GM23338 (cell line): Measurements from ENCODE around the gene EVI5. TPM values are rescaled to one million over a fixed set of nuclear protein-coding genes. Genes with fewer than 3 reads are reported as not detected.

ENCODE experiments used
- ATAC-seq: fragments of 200-7000 bp; cut with Tn5 transposase; 3 replicates; pipeline ENCODE4 v1.9.1; 2020
- DNase-seq: peaks from one replicate; pipeline ENCODE4 v3.0.0-alpha.2; 2015; ENCODE audit warnings: low spot score
- H2AFZ ChIP-seq: fragments of 200-600 bp; sonication (generic); 2 replicates; pipeline ENCODE4 v1.8.0; 2016; ENCODE audit warnings: antibody characterized with exemption, mild to moderate bottlenecking, moderate library complexity
- H3F3A ChIP-seq: fragments of 200-600 bp; sonication (generic); replicated peaks from 2 replicates; pipeline ENCODE4 v1.8.0; 2017; ENCODE audit warnings: antibody characterized with exemption, mixed run types, low read depth
- H3K27ac ChIP-seq: fragments of 200-600 bp; sonication (generic); 2 replicates; pipeline ENCODE4 v1.6.1; 2016; ENCODE audit warnings: low read depth
- H3K27me3 ChIP-seq: fragments of 200-600 bp; sonication (generic); 2 replicates; pipeline ENCODE4 v1.8.0; 2016; ENCODE audit warnings: mild to moderate bottlenecking, mixed run types, moderate library complexity; ENCODE audit not compliant: insufficient read depth
- H3K36me3 ChIP-seq: fragments of 200-600 bp; sonication (generic); 2 replicates; pipeline ENCODE4 v1.8.0; 2016; ENCODE audit warnings: mild to moderate bottlenecking; ENCODE audit not compliant: insufficient read depth
- H3K4me1 ChIP-seq: fragments of 200-600 bp; sonication (generic); 2 replicates; pipeline ENCODE4 v1.8.0; 2016; ENCODE audit warnings: mild to moderate bottlenecking, moderate library complexity; ENCODE audit not compliant: insufficient read depth
- H3K4me2 ChIP-seq: fragments of 200-600 bp; sonication (generic); 2 replicates; pipeline ENCODE4 v1.7.1; 2017; ENCODE audit warnings: mixed run types
- H3K4me3 ChIP-seq: fragments of 200-600 bp; sonication (generic); 2 replicates; pipeline ENCODE4 v1.6.1; 2016; ENCODE audit warnings: mixed run types
- H3K79me2 ChIP-seq: fragments of 200-600 bp; sonication (generic); replicated peaks from 2 replicates; pipeline ENCODE4 v1.8.0; 2017; ENCODE audit warnings: mild to moderate bottlenecking; ENCODE audit not compliant: insufficient read depth
- H3K9me2 ChIP-seq: fragments of 200-600 bp; sonication (generic); 2 replicates; pipeline ENCODE4 v1.8.0; 2017; ENCODE audit not compliant: insufficient read depth
- H4K20me1 ChIP-seq: fragments of 200-600 bp; sonication (generic); replicated peaks from 2 replicates; pipeline ENCODE4 v1.8.0; 2017; ENCODE audit warnings: mild to moderate bottlenecking; ENCODE audit not compliant: insufficient read depth
- H3K27ac Mint-ChIP-seq: 2 replicates; pipeline ENCODE4 v1.8.0; 2020; ENCODE audit warnings: inconsistent platforms, mild to moderate bottlenecking, moderate library complexity, mixed read lengths
- H3K27me3 Mint-ChIP-seq: 3 replicates; pipeline ENCODE4 v1.8.0; 2022; ENCODE audit warnings: low read depth, mild to moderate bottlenecking, moderate library complexity, mixed read lengths, inconsistent platforms; ENCODE audit not compliant: insufficient read depth, poor library complexity
- H3K36me3 Mint-ChIP-seq: 3 replicates; pipeline ENCODE4 v1.8.0; 2021; ENCODE audit warnings: low read depth, mild to moderate bottlenecking, inconsistent platforms, moderate library complexity, mixed read lengths
- H3K4me1 Mint-ChIP-seq: 3 replicates; pipeline ENCODE4 v1.8.0; 2020; ENCODE audit warnings: mild to moderate bottlenecking, inconsistent platforms, mixed read lengths
- H3K4me3 Mint-ChIP-seq: 3 replicates; pipeline ENCODE4 v1.8.0; 2021; ENCODE audit warnings: moderate library complexity, mild to moderate bottlenecking, inconsistent platforms, mixed read lengths
- H3K9me3 Mint-ChIP-seq: 3 replicates; pipeline ENCODE4 v1.8.0; 2020; ENCODE audit warnings: moderate library complexity, mild to moderate bottlenecking, inconsistent platforms, mixed read lengths
- EZH2 ChIP-seq: fragments of 200-600 bp; sonication (generic); IDR thresholded peaks from one replicate; pipeline ENCODE4 v1.8.0; 2017; ENCODE audit warnings: antibody characterized with exemption, mild to moderate bottlenecking, low read depth; ENCODE audit not compliant: unreplicated experiment
- EZH2phosphoT487 ChIP-seq: fragments of 200-600 bp; sonication (generic); IDR thresholded peaks from one replicate; pipeline ENCODE4 v1.8.1; 2018; ENCODE audit warnings: antibody characterized with exemption; ENCODE audit not compliant: unreplicated experiment
- JUNB ChIP-seq: IDR thresholded peaks from one replicate; pipeline ENCODE4 v1.6.1; 2016; ENCODE audit warnings: antibody characterized with exemption; ENCODE audit not compliant: unreplicated experiment
- NANOG ChIP-seq: IDR thresholded peaks from 2 replicates; pipeline ENCODE4 v1.6.1; 2016; ENCODE audit warnings: antibody characterized with exemption, borderline replicate concordance
- POLR2AphosphoS5 ChIP-seq: IDR thresholded peaks from 2 replicates; pipeline ENCODE4 v1.6.1; 2016; ENCODE audit warnings: antibody characterized with exemption, low read depth
- STAT1 ChIP-seq: IDR thresholded peaks from one replicate; pipeline ENCODE4 v1.6.1; 2016; ENCODE audit warnings: antibody characterized with exemption; ENCODE audit not compliant: unreplicated experiment
- ZNF114 ChIP-seq: fragments of 250-450 bp; sonication (Bioruptor Pico); IDR thresholded peaks from 2 replicates; pipeline ENCODE4 v1.5.0; 2020; ENCODE audit warnings: mild to moderate bottlenecking, moderate library complexity
- ZNF331 ChIP-seq: fragments of 250-450 bp; sonication (Bioruptor Pico); IDR thresholded peaks from 2 replicates; pipeline ENCODE4 v1.5.0; 2020; ENCODE audit warnings: low read depth, mild to moderate bottlenecking, moderate library complexity
- polyA plus RNA-seq: library from polyadenylated mRNA; unstranded; fragments of >200 nt; fragmentation: Nextera tagmentation; extraction: Ambion mirVana; gene quantifications from 2 replicates; pipeline ENCODE4 v1.2.1, GENCODE V29; 2016
- total RNA-seq: library from RNA; depleted of rRNA; stranded (reverse); fragments of >200 nt; shearing (Covaris generic); gene quantifications from 2 replicates; pipeline ENCODE4 v1.2.3, GENCODE V29; 2014
- TF ChIP-seq, protein P1 (sequence below), 2 experiments: fragments of 200-600 bp in 1 of 2; sonication (generic) in 1 of 2; conservative IDR thresholded peaks; 2 replicates each; pipeline versions ENCODE4 v1.5.1 to v1.6.1; 2016 to 2017; ENCODE audit warnings: antibody characterized with exemption in 2 of 2, low read depth in 2 of 2, mild to moderate bottlenecking in 2 of 2, moderate library complexity in 1 of 2
- TF ChIP-seq, protein P2 (sequence below): fragments of 250-450 bp; sonication (Bioruptor Pico); IDR thresholded peaks from 2 replicates; pipeline ENCODE4 v1.5.0; 2020; ENCODE audit warnings: mild to moderate bottlenecking, moderate library complexity
- TF ChIP-seq, protein P3 (sequence below): IDR thresholded peaks from 2 replicates; pipeline ENCODE4 v1.6.1; 2016; ENCODE audit warnings: antibody characterized with exemption

The EVI5 gene
- total and polyA plus RNA-seq, 2 experiments from 2014 or later = 15.6 to 24.8 TPM

DNA sequence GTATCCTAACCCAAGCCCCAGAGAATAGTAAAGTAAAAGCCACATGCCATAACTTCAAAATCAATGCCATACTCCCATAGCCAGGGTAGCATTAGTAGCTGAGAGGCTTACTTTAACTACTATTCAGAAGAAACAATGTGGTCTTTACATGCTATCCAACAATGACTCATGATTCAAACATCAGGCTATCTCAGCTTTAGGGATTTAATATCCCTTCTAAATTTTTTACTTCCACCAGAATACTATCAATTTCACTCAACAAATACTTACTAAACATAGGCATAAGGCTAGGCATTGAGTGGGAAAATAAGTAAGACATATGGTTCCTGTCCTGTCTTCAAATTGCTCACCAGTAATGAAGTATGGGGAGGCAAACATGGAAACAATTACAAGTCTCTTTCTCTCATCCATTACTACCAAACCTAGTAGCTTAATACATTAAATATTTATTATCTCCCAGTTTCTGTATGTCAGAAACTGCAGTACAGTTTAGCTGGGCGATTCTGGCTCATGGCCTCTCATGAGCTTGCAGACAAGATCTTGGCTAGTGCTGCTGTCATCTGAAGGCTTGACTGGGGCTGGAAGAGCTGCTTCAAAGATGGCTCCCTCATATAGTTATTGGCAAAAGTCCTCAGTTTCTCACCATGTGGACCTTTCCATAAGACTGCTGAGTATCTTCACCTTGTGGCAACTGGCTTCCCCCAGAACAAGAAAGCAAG lies 30.7 kb downstream of the EVI5 start:
- ATAC-seq = no peak

DNA sequence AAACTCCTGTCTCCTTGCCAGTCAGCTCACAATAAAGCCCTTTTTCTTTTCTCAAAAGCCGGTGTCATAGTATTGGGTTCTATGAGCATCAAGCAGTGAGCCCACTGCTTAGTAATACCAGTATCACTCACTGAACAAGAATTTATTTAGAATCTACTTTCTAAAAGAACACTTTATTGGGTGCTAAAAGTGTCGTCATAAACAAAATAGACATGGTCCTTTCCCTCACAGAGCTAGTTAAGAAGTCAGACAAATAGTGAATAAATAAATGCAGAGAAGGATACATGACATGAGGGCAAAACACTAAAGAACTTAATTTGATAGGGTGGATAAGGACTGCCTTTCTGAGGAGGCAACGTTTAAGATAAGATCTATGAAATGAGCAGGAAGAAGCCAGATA lies 32.2 kb downstream of the EVI5 start:
- H3K27ac ChIP-seq = no peak overlapping the region
- Mint-ChIP-seq H3K4me1 (no peaks in the 10 kb centered on the region), H3K4me3 (no peak overlapping the region), H3K27ac (no peak overlapping the region), H3K9me3 (no peaks in the 10 kb centered on the region), H3K27me3 (no peaks in the 10 kb centered on the region), H3K36me3 (no peaks in the 10 kb centered on the region; the same call in 2 of the 3 replicates)
- no peaks in the 10 kb centered on the region for H3F3A ChIP-seq
- ATAC-seq (no peak), DNase-seq (no peak)
- H3K79me2 ChIP-seq = peaks cover 12% of the 10 kb centered on the region
- no peaks in the 10 kb centered on the region for H3K36me3 ChIP-seq
- no peak overlapping the region for H3K4me2 ChIP-seq
- H4K20me1 ChIP-seq = peaks cover 11% of the 10 kb centered on the region; the same call in 1 of the 2 replicates
- H3K9me2 ChIP-seq = no peaks in the 10 kb centered on the region
- H3K27me3 ChIP-seq = no peaks in the 10 kb centered on the region
- no peak overlapping the region for H2AFZ ChIP-seq
- H3K4me1 ChIP-seq = no peaks in the 10 kb centered on the region
- H3K4me3 ChIP-seq = no peak overlapping the region
- TF ChIP-seq JUNB (no peak), EZH2phosphoT487 (no peak)
- TF ChIP-seq, protein P1, sequence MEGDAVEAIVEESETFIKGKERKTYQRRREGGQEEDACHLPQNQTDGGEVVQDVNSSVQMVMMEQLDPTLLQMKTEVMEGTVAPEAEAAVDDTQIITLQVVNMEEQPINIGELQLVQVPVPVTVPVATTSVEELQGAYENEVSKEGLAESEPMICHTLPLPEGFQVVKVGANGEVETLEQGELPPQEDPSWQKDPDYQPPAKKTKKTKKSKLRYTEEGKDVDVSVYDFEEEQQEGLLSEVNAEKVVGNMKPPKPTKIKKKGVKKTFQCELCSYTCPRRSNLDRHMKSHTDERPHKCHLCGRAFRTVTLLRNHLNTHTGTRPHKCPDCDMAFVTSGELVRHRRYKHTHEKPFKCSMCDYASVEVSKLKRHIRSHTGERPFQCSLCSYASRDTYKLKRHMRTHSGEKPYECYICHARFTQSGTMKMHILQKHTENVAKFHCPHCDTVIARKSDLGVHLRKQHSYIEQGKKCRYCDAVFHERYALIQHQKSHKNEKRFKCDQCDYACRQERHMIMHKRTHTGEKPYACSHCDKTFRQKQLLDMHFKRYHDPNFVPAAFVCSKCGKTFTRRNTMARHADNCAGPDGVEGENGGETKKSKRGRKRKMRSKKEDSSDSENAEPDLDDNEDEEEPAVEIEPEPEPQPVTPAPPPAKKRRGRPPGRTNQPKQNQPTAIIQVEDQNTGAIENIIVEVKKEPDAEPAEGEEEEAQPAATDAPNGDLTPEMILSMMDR (conservative IDR thresholded peaks at IDR 0.05; ENCODE audit: low read depth in 2 of 2) = no peak
- TF ChIP-seq, protein P2, sequence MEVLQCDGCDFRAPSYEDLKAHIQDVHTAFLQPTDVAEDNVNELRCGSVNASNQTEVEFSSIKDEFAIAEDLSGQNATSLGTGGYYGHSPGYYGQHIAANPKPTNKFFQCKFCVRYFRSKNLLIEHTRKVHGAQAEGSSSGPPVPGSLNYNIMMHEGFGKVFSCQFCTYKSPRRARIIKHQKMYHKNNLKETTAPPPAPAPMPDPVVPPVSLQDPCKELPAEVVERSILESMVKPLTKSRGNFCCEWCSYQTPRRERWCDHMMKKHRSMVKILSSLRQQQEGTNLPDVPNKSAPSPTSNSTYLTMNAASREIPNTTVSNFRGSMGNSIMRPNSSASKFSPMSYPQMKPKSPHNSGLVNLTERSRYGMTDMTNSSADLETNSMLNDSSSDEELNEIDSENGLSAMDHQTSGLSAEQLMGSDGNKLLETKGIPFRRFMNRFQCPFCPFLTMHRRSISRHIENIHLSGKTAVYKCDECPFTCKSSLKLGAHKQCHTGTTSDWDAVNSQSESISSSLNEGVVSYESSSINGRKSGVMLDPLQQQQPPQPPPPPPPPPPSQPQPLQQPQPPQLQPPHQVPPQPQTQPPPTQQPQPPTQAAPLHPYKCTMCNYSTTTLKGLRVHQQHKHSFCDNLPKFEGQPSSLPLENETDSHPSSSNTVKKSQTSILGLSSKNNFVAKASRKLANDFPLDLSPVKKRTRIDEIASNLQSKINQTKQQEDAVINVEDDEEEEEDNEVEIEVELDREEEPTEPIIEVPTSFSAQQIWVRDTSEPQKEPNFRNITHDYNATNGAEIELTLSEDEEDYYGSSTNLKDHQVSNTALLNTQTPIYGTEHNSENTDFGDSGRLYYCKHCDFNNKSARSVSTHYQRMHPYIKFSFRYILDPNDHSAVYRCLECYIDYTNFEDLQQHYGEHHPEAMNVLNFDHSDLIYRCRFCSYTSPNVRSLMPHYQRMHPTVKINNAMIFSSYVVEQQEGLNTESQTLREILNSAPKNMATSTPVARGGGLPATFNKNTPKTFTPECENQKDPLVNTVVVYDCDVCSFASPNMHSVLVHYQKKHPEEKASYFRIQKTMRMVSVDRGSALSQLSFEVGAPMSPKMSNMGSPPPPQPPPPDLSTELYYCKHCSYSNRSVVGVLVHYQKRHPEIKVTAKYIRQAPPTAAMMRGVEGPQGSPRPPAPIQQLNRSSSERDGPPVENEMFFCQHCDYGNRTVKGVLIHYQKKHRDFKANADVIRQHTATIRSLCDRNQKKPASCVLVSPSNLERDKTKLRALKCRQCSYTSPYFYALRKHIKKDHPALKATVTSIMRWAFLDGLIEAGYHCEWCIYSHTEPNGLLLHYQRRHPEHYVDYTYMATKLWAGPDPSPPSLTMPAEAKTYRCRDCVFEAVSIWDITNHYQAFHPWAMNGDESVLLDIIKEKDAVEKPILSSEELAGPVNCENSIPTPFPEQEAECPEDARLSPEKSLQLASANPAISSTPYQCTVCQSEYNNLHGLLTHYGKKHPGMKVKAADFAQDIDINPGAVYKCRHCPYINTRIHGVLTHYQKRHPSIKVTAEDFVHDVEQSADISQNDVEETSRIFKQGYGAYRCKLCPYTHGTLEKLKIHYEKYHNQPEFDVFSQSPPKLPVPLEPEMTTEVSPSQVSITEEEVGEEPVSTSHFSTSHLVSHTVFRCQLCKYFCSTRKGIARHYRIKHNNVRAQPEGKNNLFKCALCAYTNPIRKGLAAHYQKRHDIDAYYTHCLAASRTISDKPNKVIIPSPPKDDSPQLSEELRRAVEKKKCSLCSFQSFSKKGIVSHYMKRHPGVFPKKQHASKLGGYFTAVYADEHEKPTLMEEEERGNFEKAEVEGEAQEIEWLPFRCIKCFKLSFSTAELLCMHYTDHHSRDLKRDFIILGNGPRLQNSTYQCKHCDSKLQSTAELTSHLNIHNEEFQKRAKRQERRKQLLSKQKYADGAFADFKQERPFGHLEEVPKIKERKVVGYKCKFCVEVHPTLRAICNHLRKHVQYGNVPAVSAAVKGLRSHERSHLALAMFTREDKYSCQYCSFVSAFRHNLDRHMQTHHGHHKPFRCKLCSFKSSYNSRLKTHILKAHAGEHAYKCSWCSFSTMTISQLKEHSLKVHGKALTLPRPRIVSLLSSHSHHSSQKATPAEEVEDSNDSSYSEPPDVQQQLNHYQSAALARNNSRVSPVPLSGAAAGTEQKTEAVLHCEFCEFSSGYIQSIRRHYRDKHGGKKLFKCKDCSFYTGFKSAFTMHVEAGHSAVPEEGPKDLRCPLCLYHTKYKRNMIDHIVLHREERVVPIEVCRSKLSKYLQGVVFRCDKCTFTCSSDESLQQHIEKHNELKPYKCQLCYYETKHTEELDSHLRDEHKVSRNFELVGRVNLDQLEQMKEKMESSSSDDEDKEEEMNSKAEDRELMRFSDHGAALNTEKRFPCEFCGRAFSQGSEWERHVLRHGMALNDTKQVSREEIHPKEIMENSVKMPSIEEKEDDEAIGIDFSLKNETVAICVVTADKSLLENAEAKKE (CRISPR knock-in tag) = no peak

More for the DNA sequence above, 30.7 kb downstream of the EVI5 start:
- H3K79me2 ChIP-seq = peaks cover 13% of the 10 kb centered on the region; the same call in 1 of the 2 replicates
- no peak overlapping the region for H3K27ac ChIP-seq
- H3F3A ChIP-seq = no peaks in the 10 kb centered on the region
- no peak overlapping the region for H3K4me3 Mint-ChIP-seq
- H3K9me3 Mint-ChIP-seq = no peaks in the 10 kb centered on the region
- no peaks in the 10 kb centered on the region for H3K36me3 ChIP-seq
- H3K27me3 ChIP-seq = no peaks in the 10 kb centered on the region
- no peaks in the 10 kb centered on the region for H3K27me3 Mint-ChIP-seq
- no peaks in the 10 kb centered on the region; the same call in 2 of the 3 replicates for H3K36me3 Mint-ChIP-seq
- no peaks in the 10 kb centered on the region for H3K4me1 Mint-ChIP-seq
- H4K20me1 ChIP-seq = peaks cover 8% of the 10 kb centered on the region; the same call in 1 of the 2 replicates
- no peak overlapping the region for H3K4me3 ChIP-seq
- H3K9me2 ChIP-seq = no peaks in the 10 kb centered on the region
- no peak overlapping the region for H3K4me2 ChIP-seq
- no peaks in the 10 kb centered on the region for H3K4me1 ChIP-seq
- no peak overlapping the region for H3K27ac Mint-ChIP-seq
- H2AFZ ChIP-seq = no peak overlapping the region
- no peak for TF ChIP-seq ZNF331 (CRISPR knock-in tag)
- no peak for TF ChIP-seq ZNF114 (CRISPR knock-in tag)
- TF ChIP-seq POLR2AphosphoS5 = no peak
- TF ChIP-seq EZH2 = no peak
- TF ChIP-seq, protein P3, sequence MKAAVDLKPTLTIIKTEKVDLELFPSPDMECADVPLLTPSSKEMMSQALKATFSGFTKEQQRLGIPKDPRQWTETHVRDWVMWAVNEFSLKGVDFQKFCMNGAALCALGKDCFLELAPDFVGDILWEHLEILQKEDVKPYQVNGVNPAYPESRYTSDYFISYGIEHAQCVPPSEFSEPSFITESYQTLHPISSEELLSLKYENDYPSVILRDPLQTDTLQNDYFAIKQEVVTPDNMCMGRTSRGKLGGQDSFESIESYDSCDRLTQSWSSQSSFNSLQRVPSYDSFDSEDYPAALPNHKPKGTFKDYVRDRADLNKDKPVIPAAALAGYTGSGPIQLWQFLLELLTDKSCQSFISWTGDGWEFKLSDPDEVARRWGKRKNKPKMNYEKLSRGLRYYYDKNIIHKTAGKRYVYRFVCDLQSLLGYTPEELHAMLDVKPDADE = no peak
- no peak for TF ChIP-seq NANOG
- TF ChIP-seq, protein P1 (conservative IDR thresholded peaks at IDR 0.05; ENCODE audit: low read depth in 2 of 2) = no peak
- no peak for TF ChIP-seq STAT1
- DNase-seq = no peak
